Keratinocyte (primary cell): Measurements from ENCODE around the gene SEMA3C. TPM values are rescaled to one million over a fixed set of nuclear protein-coding genes. Genes with fewer than 3 reads are reported as not detected.

Experiments
- DNase-seq: peaks from one replicate; pipeline ENCODE4 v3.0.0-alpha.2; 2011; ENCODE audit warnings: low read depth, missing footprints, low spot score
- FAIRE-seq: peaks from 2 replicates; lab custom pipeline; 2011; peaks lifted over from hg19 to GRCh38; lab: Jason Lieb, UNC
- H2AFZ ChIP-seq: 2 replicates; pipeline ENCODE4 v1.6.0; 2012; ENCODE audit warnings: low read length, control low read depth, inconsistent platforms; ENCODE audit not compliant: control insufficient read depth
- H3K27ac ChIP-seq: 2 replicates; pipeline ENCODE4 v1.5.1; 2011; ENCODE audit warnings: low read length; ENCODE audit not compliant: control insufficient read depth, insufficient read depth
- H3K27me3 ChIP-seq: 3 replicates; pipeline ENCODE4 v1.6.0; 2011; ENCODE audit warnings: low read length; ENCODE audit not compliant: control insufficient read depth, insufficient read depth; ENCODE audit errors: extremely low read depth
- H3K36me3 ChIP-seq, 2 experiments: 2 replicates in 1 of 2; 3 replicates in 1 of 2; pipeline ENCODE4 v1.5.1; 2011; ENCODE audit warnings: low read length in 2 of 2, mild to moderate bottlenecking in 1 of 2; ENCODE audit not compliant: control insufficient read depth in 2 of 2, insufficient read depth in 2 of 2; ENCODE audit errors: extremely low read depth in 1 of 2
- H3K4me1 ChIP-seq: 3 replicates; pipeline ENCODE4 v1.5.1; 2011; ENCODE audit warnings: low read length; ENCODE audit not compliant: control insufficient read depth, insufficient read depth; ENCODE audit errors: extremely low read depth
- H3K4me2 ChIP-seq: 3 replicates; pipeline ENCODE4 v1.6.0; 2011; ENCODE audit warnings: low read depth, low read length; ENCODE audit not compliant: control insufficient read depth, insufficient read depth; ENCODE audit errors: extremely low read depth
- H3K4me3 ChIP-seq, 3 experiments: fragments of 200-600 bp in 1 of 3; sonication (generic) in 1 of 3; 2 replicates in 2 of 3; 3 replicates in 1 of 3; pipeline ENCODE4 v1.5.1; 2011 to 2016; ENCODE audit warnings: low read length in 3 of 3, mild to moderate bottlenecking in 3 of 3, control low read depth in 2 of 3, inconsistent platforms in 1 of 3, low read depth in 1 of 3, mixed read lengths in 1 of 3, mixed run types in 1 of 3, moderate library complexity in 1 of 3; ENCODE audit not compliant: control insufficient read depth in 2 of 3, insufficient read depth in 2 of 3; ENCODE audit errors: extremely low read depth in 1 of 3
- H3K79me2 ChIP-seq: 2 replicates; pipeline ENCODE4 v1.6.0; 2012; ENCODE audit warnings: low read length; ENCODE audit not compliant: control insufficient read depth, insufficient read depth
- H3K9ac ChIP-seq: 3 replicates; pipeline ENCODE4 v1.6.0; 2011; ENCODE audit warnings: low read length; ENCODE audit not compliant: control insufficient read depth, insufficient read depth; ENCODE audit errors: extremely low read depth
- H3K9me1 ChIP-seq: 3 replicates; pipeline ENCODE4 v1.6.0; 2011; ENCODE audit warnings: low read length; ENCODE audit not compliant: control insufficient read depth, insufficient read depth; ENCODE audit errors: extremely low read depth
- H3K9me3 ChIP-seq: 2 replicates; pipeline ENCODE4 v1.5.1; 2012; ENCODE audit warnings: low read depth, low read length; ENCODE audit not compliant: control insufficient read depth
- H4K20me1 ChIP-seq: 3 replicates; pipeline ENCODE4 v1.6.0; 2011; ENCODE audit warnings: low read length; ENCODE audit not compliant: control insufficient read depth, insufficient read depth; ENCODE audit errors: extremely low read depth
- CTCF ChIP-seq, 3 experiments: IDR thresholded peaks in 1 of 3; conservative IDR thresholded peaks in 1 of 3; optimal IDR thresholded peaks in 1 of 3; 2 replicates in 2 of 3; 3 replicates in 1 of 3; pipeline versions ENCODE3 to v1.5.1; 2011; ENCODE audit warnings: low read length in 3 of 3, mild to moderate bottlenecking in 3 of 3, moderate library complexity in 2 of 3, control low read depth in 1 of 3, inconsistent platforms in 1 of 3; ENCODE audit not compliant: insufficient read depth in 2 of 3; ENCODE audit errors: extremely low read depth in 1 of 3
- EZH2 ChIP-seq: IDR thresholded peaks from one replicate; pipeline ENCODE4 v1.6.1; 2012; ENCODE audit warnings: inconsistent platforms, mild to moderate bottlenecking, low read length, moderate library complexity
- dilution Hi-C: fragments of 300-500 bp; cut with MboI; formaldehyde crosslinking; loops from one replicate; pipeline ENCODE4 v1.7.0; 2020; ENCODE audit warnings: low sequenced_read_pairs; ENCODE audit not compliant: extremely low pct_ligation_motif_present
- polyA plus RNA-seq, 5 experiments: library from polyadenylated mRNA; depleted of rRNA in 3 of 5; stranded (reverse) in 3 of 5; stranded (forward) in 1 of 5; unstranded in 1 of 5; fragments of >200 nt; gene quantifications; 1 replicate in 1 of 5; 2 replicates in 3 of 5; 3 replicates in 1 of 5; pipeline versions ENCODE4 v1.2.1 to v1.2.3, GENCODE V29; 2011 to 2012; ENCODE audit warnings: missing spikeins in 2 of 5, low read depth in 1 of 5, low replicate concordance in 1 of 5

Gene SEMA3C
- polyA plus RNA-seq, 1 donor (not counting 4 experiments of a cell fraction or from before 2014, with no cell fraction given): 142 TPM

DNA sequence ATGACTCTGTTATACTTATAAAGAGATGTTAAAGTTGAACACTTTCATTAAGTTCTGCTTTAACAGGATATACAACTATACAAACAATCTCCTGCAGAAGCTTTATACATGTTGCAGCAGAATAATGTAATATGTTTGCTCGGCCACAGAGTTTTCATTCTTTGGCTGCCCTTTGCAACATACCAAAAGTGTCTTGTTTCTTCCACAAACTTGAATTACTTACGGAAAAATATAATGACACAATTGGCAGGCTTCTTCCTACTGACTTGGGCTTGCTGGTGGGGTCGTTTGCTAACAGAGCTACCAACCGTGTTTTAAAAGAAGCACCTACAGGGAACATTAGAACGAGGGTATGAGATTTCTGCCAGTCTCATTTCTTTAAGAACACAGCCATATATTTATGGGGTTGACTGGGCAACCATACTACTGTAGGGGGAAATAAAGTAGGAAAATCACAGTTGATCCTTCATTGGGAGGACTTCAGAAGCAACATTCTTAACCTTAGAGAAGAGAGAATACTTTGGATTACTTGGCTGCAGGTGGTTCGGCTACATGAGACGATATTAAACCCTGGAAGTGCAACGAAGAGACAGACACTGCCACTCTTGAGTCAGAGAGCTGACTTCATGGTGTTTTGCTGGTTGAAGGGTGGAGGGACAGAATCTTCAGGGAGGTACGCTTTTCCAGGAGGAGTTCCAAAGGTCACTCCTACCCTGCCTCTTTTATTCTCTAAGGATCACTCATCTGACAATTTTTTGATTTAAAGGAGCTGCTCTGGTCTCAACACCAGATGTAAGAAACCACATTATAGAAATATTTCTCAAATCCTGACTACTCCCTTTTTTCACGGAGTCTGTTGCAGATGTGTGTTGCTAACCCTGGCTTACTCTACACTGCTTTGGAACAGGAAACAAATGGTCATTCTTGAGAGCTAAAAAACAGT lies 123.9 kb downstream of the SEMA3C start:
- Histone ChIP-seq H3K79me2 (no peaks in the 10 kb centered on the region), H3K9ac (no peak overlapping the region), H3K27me3 (no peaks in the 10 kb centered on the region), H2AFZ (no peak overlapping the region), H3K27ac (no peak overlapping the region), H3K4me3 (no peak overlapping the region), H4K20me1 (no peaks in the 10 kb centered on the region), H3K4me1 (no peaks in the 10 kb centered on the region), H3K9me1 (no peaks in the 10 kb centered on the region), H3K9me3 (no peaks in the 10 kb centered on the region), H3K4me2 (no peak overlapping the region), H3K36me3 (peaks cover 16 to 23% of the 10 kb centered on the region in 2 experiments)
- dilution Hi-C loops: no loop called here
- DNase-seq (no peak), FAIRE-seq (no peak)
- TF ChIP-seq EZH2 (no peak), CTCF (optimal IDR thresholded peaks at IDR 0.05 in 1 of 3, IDR thresholded peaks at IDR 0.05 in 1 of 3, conservative IDR thresholded peaks at IDR 0.05 in 1 of 3; ENCODE audit: extremely low read depth in 1 of 3, insufficient read depth in 2 of 3, low read length in 3 of 3) (no peak)

GRCh38 chr7:80791509-80791929 lies 127.3 kb downstream of the SEMA3C start:
- Histone ChIP-seq H2AFZ (no peak overlapping the region), H3K9ac (no peak overlapping the region), H3K4me1 (no peaks in the 10 kb centered on the region), H3K27me3 (no peaks in the 10 kb centered on the region), H3K9me3 (no peaks in the 10 kb centered on the region), H3K4me2 (no peak overlapping the region), H4K20me1 (no peaks in the 10 kb centered on the region), H3K9me1 (no peaks in the 10 kb centered on the region), H3K79me2 (no peaks in the 10 kb centered on the region), H3K36me3 (peaks cover 20 to 27% of the 10 kb centered on the region in 2 experiments), H3K27ac (no peak overlapping the region), H3K4me3 (no peak overlapping the region)
- dilution Hi-C loops: no loop called here
- TF ChIP-seq EZH2 (no peak), CTCF (optimal IDR thresholded peaks at IDR 0.05 in 1 of 3, IDR thresholded peaks at IDR 0.05 in 1 of 3, conservative IDR thresholded peaks at IDR 0.05 in 1 of 3; ENCODE audit: extremely low read depth in 1 of 3, insufficient read depth in 2 of 3, low read length in 3 of 3) (no peak)
- DNase-seq: no peak
- no peak for FAIRE-seq
